ENCODE data around the gene ARHGAP1.

GRCh38 chr11:46711303-46711702 is 10.9 kb upstream of the ARHGAP1 start:
- no peak for TF ChIP-seq YY1 (IDR thresholded peaks at IDR 0.05; ENCODE audit: insufficient read depth, insufficient read length)
- no peak for TF ChIP-seq ZNF274 (IDR thresholded peaks at IDR 0.05; ENCODE audit: low read depth, low read length)
